Measurements from ENCODE around the gene PHF13.

The PHF13 gene

GRCh38 chr1:6581561-6582305 is 31.8 kb upstream of the PHF13 start:
- H3K4me3 ChIP-seq (ENCODE audit: low read length): no peak overlapping the region
- no peak for DNase-seq (ENCODE audit: low read depth)
- TF ChIP-seq, protein P1, sequence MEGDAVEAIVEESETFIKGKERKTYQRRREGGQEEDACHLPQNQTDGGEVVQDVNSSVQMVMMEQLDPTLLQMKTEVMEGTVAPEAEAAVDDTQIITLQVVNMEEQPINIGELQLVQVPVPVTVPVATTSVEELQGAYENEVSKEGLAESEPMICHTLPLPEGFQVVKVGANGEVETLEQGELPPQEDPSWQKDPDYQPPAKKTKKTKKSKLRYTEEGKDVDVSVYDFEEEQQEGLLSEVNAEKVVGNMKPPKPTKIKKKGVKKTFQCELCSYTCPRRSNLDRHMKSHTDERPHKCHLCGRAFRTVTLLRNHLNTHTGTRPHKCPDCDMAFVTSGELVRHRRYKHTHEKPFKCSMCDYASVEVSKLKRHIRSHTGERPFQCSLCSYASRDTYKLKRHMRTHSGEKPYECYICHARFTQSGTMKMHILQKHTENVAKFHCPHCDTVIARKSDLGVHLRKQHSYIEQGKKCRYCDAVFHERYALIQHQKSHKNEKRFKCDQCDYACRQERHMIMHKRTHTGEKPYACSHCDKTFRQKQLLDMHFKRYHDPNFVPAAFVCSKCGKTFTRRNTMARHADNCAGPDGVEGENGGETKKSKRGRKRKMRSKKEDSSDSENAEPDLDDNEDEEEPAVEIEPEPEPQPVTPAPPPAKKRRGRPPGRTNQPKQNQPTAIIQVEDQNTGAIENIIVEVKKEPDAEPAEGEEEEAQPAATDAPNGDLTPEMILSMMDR (conservative IDR thresholded peaks at IDR 0.05; ENCODE audit: low read length): no peak

DNA sequence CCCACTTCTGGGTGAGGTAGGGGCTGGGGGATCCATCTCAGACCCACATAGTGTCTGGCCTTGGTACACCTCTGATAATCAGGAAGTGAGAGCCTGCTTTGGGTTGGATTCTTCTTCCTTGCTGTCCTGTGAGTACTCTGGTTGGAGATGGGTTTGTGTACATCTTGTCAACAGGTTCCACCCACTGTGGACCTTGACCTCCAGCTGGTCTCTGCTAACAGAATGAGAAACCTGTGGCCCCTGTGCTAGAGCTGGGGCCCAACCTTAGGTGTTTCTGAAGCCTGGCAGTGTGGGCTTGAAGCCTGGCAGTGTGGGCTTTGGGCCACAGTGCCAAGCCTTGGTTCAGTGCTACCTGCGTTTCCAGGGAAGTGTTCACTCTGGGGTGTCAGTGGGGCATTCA is 31.2 kb upstream of the PHF13 start:
- H3K4me3 ChIP-seq (ENCODE audit: low read length): no peak overlapping the region
- DNase-seq (ENCODE audit: low read depth): no peak
- TF ChIP-seq, protein P1 (conservative IDR thresholded peaks at IDR 0.05; ENCODE audit: low read length): no peak

DNA sequence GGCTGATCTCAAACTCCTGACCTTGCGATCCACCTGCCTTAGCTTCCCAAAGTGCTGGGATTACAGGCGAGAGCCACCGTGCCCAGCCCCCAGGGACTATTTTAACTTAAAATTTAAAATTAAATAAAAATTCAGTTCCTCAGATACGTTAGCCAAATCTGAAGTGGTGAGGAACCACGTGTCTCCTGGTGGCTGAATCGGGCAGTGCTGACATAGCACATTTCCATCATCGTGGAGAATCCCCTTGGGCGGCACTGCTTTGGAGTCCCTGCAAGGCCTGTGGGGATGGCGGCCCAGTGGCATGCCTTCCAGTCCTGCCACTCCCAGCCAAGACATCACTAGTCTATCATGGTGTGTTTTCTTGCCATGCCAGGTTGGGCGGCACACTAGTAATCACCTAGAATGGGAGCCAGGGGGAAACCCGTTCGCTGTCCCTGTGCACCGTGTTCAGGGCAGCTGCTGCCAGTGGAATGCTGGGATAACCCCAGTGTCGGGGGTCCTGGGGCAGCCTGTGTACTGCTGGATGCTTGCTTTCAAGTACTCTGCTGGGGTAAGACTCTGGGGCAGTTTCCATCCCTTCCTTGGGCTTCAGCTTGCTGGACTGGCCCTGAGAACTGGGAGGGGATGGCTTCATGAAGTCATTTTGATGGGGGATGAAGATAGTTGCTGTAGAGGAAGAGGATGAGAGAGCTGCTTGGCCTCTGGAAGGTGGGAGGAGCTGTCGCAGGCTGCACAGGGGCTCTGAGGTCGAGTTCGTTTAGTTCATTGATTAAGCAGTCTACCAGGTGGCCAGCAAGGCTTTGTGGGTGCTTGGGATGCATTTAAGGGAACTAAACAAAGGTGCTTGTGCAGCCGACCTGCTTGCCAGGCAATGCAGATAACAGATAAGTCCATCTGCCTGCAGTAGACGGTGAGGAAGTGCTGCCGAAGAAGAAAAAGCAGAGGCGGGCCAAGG is 29.1 kb upstream of the PHF13 start:
- DNase-seq (ENCODE audit: low read depth): no peak
- TF ChIP-seq, protein P1 (conservative IDR thresholded peaks at IDR 0.05; ENCODE audit: low read length): 0 out of 2 replicates have a peak, but pooled peaks have one; percentile 19
- H3K4me3 ChIP-seq (ENCODE audit: low read length): no peak overlapping the region

- H3K4me3 ChIP-seq (ENCODE audit: low read length): no peak overlapping the region
- DNase-seq (ENCODE audit: low read depth): no peak
- TF ChIP-seq, protein P1 (conservative IDR thresholded peaks at IDR 0.05; ENCODE audit: low read length): no peak
Measured at GRCh38 chr1:6585081-6585722, 28.3 kb upstream of the PHF13 start.

DNA sequence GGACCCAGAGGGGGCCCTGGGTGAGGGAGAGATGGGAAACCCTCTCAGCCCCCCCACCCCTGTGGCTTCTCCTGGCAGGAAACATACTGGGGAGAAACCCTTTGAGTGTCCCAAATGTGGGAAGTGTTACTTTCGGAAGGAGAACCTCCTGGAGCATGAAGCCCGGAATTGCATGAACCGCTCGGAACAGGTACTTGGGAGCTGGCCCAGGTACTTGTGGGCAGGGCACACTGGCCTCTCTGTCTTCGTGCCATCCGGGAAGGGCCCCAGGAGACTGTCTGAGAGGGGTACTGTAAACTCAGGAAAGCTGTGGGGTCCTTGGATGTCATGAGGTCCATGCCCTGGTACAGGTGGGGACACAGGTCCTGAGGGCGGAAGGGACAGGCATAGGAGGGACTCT is 27.7 kb upstream of the PHF13 start:
- TF ChIP-seq, protein P1 (conservative IDR thresholded peaks at IDR 0.05; ENCODE audit: low read length): no peak
- H3K4me3 ChIP-seq (ENCODE audit: low read length): no peak overlapping the region
- no peak for DNase-seq (ENCODE audit: low read depth)

DNA sequence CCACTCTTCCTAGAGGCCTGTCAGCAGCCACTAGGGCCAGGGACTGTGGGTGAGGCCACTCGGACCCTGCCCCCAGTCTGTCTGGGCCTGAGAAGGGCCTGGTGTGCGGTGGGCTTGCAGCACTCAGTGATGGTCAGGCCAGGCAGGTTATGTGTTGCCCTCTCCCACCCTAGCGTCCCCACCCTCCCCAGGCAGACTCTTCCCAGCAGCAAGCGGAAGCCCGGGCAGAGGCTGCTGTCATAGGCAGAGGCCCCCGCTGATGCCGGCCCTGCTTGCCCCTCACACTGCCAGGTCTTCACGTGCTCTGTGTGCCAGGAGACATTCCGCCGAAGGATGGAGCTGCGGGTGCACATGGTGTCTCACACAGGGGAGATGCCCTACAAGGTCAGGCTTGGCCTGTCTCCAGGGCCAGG is 27.1 kb upstream of the PHF13 start:
- TF ChIP-seq, protein P1 (conservative IDR thresholded peaks at IDR 0.05; ENCODE audit: low read length): no peak
- H3K4me3 ChIP-seq (ENCODE audit: low read length): no peak overlapping the region
- DNase-seq (ENCODE audit: low read depth): no peak

Measured in AG10803 (cell line).